ENCODE results near the gene NACC2. TPM values are rescaled to one million over a fixed set of nuclear protein-coding genes. Genes with fewer than 3 reads are reported as not detected.

Gene NACC2
- polyA plus RNA-seq, 4 donors = 4.9 to 10.1 (median 8.0) TPM

- Histone ChIP-seq H3K36me3 (ENCODE audit: control insufficient read depth in 3 of 3, insufficient read depth in 2 of 3, low read depth in 1 of 3, low read length in 3 of 3) (peaks cover 0 to 65% (median 4%) of the 10 kb centered on the region in 3 donors), H3K4me3 (ENCODE audit: low read depth in 1 of 3, low read length in 3 of 3) (no peak overlapping the region), H3K9me3 (ENCODE audit: control insufficient read depth in 2 of 2, insufficient read depth in 1 of 2, low read depth in 1 of 2, low read length in 1 of 2) (no peaks in the 10 kb centered on the region), H3K27ac (ENCODE audit: low read depth in 1 of 3, low read length in 2 of 3) (no peak overlapping the region), H3K27me3 (ENCODE audit: control insufficient read depth in 3 of 3, insufficient read depth in 3 of 3, low read length in 3 of 3) (peaks cover 0 to 6% (median 0%) of the 10 kb centered on the region in 3 donors), H3K4me1 (ENCODE audit: control insufficient read depth in 3 of 3, insufficient read depth in 2 of 3, low read depth in 1 of 3, low read length in 2 of 3) (peaks cover 3 to 14% (median 5%) of the 10 kb centered on the region in 3 donors)
- DNase-seq (no peak), FAIRE-seq (no peak)
- 82 to 89% (median 86%) methylated on average over 21 of the region's 21 CpGs for WGBS, 3 donors
These were observed 47.1 kb downstream of the NACC2 start for GRCh38 chr9:136047775-136048559.

DNA sequence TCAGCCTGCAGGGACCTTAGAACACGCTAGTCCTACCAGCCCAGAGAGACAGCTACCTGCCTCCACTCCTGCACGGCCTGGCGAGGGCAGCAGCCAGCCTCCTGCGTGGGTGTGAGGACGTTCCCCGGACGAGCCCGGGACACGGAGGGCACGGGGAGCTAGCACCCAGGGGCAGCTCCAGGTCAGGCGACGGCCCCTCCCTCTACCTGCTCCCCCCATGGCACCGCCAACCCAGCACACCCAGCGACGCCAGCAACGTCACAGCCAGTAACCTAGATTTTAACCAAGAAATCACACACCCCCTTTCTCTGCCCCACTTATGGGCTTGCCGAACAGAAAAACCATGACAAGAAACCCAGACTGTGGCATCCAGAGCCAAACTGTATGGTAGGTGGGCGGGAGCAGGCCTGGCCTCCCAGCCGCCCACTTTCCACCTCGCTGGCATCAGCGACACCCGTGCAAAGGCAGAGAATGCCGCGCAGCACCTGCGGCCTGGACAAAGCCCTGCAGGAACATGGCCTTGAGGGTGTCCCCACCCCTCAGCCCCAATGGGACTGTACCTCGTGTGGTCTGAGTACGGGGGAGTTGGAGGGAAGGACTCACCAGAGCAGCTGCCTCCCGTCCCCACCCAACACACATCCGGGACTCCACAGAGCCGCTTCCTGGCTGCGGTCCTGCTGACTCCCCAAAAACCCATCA, 47.9 kb downstream of the NACC2 start:
- no peak overlapping the region for H3K27ac ChIP-seq (ENCODE audit: low read depth in 1 of 3, low read length in 2 of 3)
- H3K4me1 ChIP-seq (ENCODE audit: control insufficient read depth in 3 of 3, insufficient read depth in 2 of 3, low read depth in 1 of 3, low read length in 2 of 3) = peaks cover 0 to 6% (median under 1%) of the 10 kb centered on the region in 3 donors
- peaks cover 0 to 65% (median 4%) of the 10 kb centered on the region in 3 donors for H3K36me3 ChIP-seq (ENCODE audit: control insufficient read depth in 3 of 3, insufficient read depth in 2 of 3, low read depth in 1 of 3, low read length in 3 of 3)
- peaks cover 0 to 6% (median 0%) of the 10 kb centered on the region in 3 donors for H3K27me3 ChIP-seq (ENCODE audit: control insufficient read depth in 3 of 3, insufficient read depth in 3 of 3, low read length in 3 of 3)
- FAIRE-seq (no peak), DNase-seq (no peak)
- 89 to 91% (median 90%) methylated on average over 31 of the region's 31 CpGs for WGBS, 3 donors
- no peak overlapping the region for H3K4me3 ChIP-seq (ENCODE audit: low read depth in 1 of 3, low read length in 3 of 3)
- no peaks in the 10 kb centered on the region for H3K9me3 ChIP-seq (ENCODE audit: control insufficient read depth in 2 of 2, insufficient read depth in 1 of 2, low read depth in 1 of 2, low read length in 1 of 2)

DNA sequence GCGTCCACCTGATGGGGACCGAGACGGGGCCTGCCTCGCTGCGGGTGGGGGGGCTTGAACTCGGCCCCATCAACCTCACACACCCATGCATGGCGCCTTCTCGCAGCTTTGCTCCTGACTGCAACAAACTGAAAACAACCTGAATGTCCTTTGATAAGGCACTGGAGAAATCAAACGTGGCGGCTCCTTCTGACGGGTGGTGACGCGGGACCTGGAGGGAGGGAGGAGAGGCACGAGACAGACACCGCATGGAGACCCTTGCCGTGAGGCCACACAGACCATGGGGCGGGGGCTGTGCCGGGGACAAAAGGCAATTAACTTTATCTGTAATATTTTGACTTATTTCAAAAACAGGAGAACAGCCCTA, 48.6 kb downstream of the NACC2 start:
- H3K27ac ChIP-seq (ENCODE audit: low read depth in 1 of 3, low read length in 2 of 3) = no peak overlapping the region
- peaks cover 0 to 5% (median 0%) of the 10 kb centered on the region in 3 donors for H3K4me1 ChIP-seq (ENCODE audit: control insufficient read depth in 3 of 3, insufficient read depth in 2 of 3, low read depth in 1 of 3, low read length in 2 of 3)
- FAIRE-seq (no peak), DNase-seq (no peak)
- no peak overlapping the region for H3K4me3 ChIP-seq (ENCODE audit: low read depth in 1 of 3, low read length in 3 of 3)
- H3K27me3 ChIP-seq (ENCODE audit: control insufficient read depth in 3 of 3, insufficient read depth in 3 of 3, low read length in 3 of 3) = peaks cover 0 to 6% (median 0%) of the 10 kb centered on the region in 3 donors
- WGBS, 3 donors = 79 to 88% (median 83%) methylated on average over 17 to 18 of the region's 18 CpGs
- peaks cover 0 to 65% (median 4%) of the 10 kb centered on the region in 3 donors for H3K36me3 ChIP-seq (ENCODE audit: control insufficient read depth in 3 of 3, insufficient read depth in 2 of 3, low read depth in 1 of 3, low read length in 3 of 3)
- no peaks in the 10 kb centered on the region for H3K9me3 ChIP-seq (ENCODE audit: control insufficient read depth in 2 of 2, insufficient read depth in 1 of 2, low read depth in 1 of 2, low read length in 1 of 2)

- Histone ChIP-seq H3K27me3 (ENCODE audit: control insufficient read depth in 3 of 3, insufficient read depth in 3 of 3, low read length in 3 of 3) (peaks cover 0 to 4% (median 0%) of the 10 kb centered on the region in 3 donors), H3K4me3 (ENCODE audit: low read depth in 1 of 3, low read length in 3 of 3) (no peak overlapping the region), H3K36me3 (ENCODE audit: control insufficient read depth in 3 of 3, insufficient read depth in 2 of 3, low read depth in 1 of 3, low read length in 3 of 3) (peaks cover 0 to 65% (median 4%) of the 10 kb centered on the region in 3 donors), H3K27ac (ENCODE audit: low read depth in 1 of 3, low read length in 2 of 3) (no peak overlapping the region), H3K9me3 (ENCODE audit: control insufficient read depth in 2 of 2, insufficient read depth in 1 of 2, low read depth in 1 of 2, low read length in 1 of 2) (no peaks in the 10 kb centered on the region), H3K4me1 (ENCODE audit: control insufficient read depth in 3 of 3, insufficient read depth in 2 of 3, low read depth in 1 of 3, low read length in 2 of 3) (peaks cover 0 to 4% (median 0%) of the 10 kb centered on the region in 3 donors)
- 84 to 88% (median 85%) methylated on average over 40 to 44 of the region's 44 CpGs for WGBS, 3 donors
- FAIRE-seq = no peak
- no peak for DNase-seq
These were observed 49.2 kb downstream of the NACC2 start for GRCh38 chr9:136045595-136046553.

- DNase-seq (no peak), FAIRE-seq (no peak)
- Histone ChIP-seq H3K4me3 (ENCODE audit: low read depth in 1 of 3, low read length in 3 of 3) (no peak overlapping the region), H3K4me1 (ENCODE audit: control insufficient read depth in 3 of 3, insufficient read depth in 2 of 3, low read depth in 1 of 3, low read length in 2 of 3) (no peaks in the 10 kb centered on the region), H3K36me3 (ENCODE audit: control insufficient read depth in 3 of 3, insufficient read depth in 2 of 3, low read depth in 1 of 3, low read length in 3 of 3) (peaks cover 0 to 66% (median 4%) of the 10 kb centered on the region in 3 donors), H3K27me3 (ENCODE audit: control insufficient read depth in 3 of 3, insufficient read depth in 3 of 3, low read length in 3 of 3) (no peaks in the 10 kb centered on the region), H3K9me3 (ENCODE audit: control insufficient read depth in 2 of 2, insufficient read depth in 1 of 2, low read depth in 1 of 2, low read length in 1 of 2) (no peaks in the 10 kb centered on the region), H3K27ac (ENCODE audit: low read depth in 1 of 3, low read length in 2 of 3) (no peak overlapping the region)
- 81 to 82% (median 81%) methylated on average over 15 to 16 of the region's 16 CpGs for WGBS, 3 donors
These were observed 50.0 kb downstream of the NACC2 start for GRCh38 chr9:136044971-136045594.

GRCh38 chr9:136044207-136044970, 50.7 kb downstream of the NACC2 start:
- 93 to 96% (median 93%) methylated on average over 25 of the region's 25 CpGs for WGBS, 3 donors
- Histone ChIP-seq H3K36me3 (ENCODE audit: control insufficient read depth in 3 of 3, insufficient read depth in 2 of 3, low read depth in 1 of 3, low read length in 3 of 3) (peaks cover 0 to 61% (median 4%) of the 10 kb centered on the region in 3 donors), H3K4me1 (ENCODE audit: control insufficient read depth in 3 of 3, insufficient read depth in 2 of 3, low read depth in 1 of 3, low read length in 2 of 3) (no peaks in the 10 kb centered on the region)

DNA sequence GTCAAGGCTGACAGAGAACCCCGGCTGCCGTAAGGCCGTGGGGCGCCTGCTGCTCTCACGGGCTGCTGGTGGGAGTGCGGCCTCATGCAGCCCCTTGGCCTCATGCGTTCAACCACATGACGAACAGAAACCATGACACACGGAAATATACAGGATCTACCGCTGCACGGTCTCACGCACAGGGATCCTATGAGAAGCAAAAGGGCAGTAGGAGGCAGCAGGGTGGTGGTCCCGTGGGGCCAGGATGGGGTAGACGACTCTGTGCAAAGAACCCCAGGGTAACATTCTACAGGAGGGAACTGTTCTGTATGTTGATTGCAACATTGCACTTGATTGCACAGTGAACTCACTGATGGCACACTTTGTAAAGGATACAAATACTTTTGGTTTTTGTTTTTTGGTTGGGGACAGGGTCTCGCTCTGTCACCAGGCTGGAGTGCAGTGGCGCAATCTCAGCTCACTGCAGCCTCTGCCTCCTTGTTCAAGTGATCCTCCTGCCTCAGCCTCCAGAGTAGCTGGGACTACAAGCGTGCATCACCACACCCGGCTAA, 51.6 kb downstream of the NACC2 start:
- no peaks in the 10 kb centered on the region for H3K27me3 ChIP-seq (ENCODE audit: control insufficient read depth in 3 of 3, insufficient read depth in 3 of 3, low read length in 3 of 3)
- DNase-seq (no peak), FAIRE-seq (no peak)
- no peak overlapping the region for H3K27ac ChIP-seq (ENCODE audit: low read depth in 1 of 3, low read length in 2 of 3)
- peaks cover 0 to 7% of the 10 kb centered on the region in 2 donors for H3K9me3 ChIP-seq (ENCODE audit: control insufficient read depth in 2 of 2, insufficient read depth in 1 of 2, low read depth in 1 of 2, low read length in 1 of 2)
- no peak overlapping the region for H3K4me3 ChIP-seq (ENCODE audit: low read depth in 1 of 3, low read length in 3 of 3)
- WGBS, 3 donors = 89 to 94% (median 89%) methylated on average over 18 of the region's 18 CpGs
- no peaks in the 10 kb centered on the region for H3K4me1 ChIP-seq (ENCODE audit: control insufficient read depth in 3 of 3, insufficient read depth in 2 of 3, low read depth in 1 of 3, low read length in 2 of 3)
- H3K36me3 ChIP-seq (ENCODE audit: control insufficient read depth in 3 of 3, insufficient read depth in 2 of 3, low read depth in 1 of 3, low read length in 3 of 3) = peaks cover 0 to 54% (median 4%) of the 10 kb centered on the region in 3 donors

More at GRCh38 chr9:136044207-136044970, 50.7 kb downstream of the NACC2 start:
- Histone ChIP-seq H3K9me3 (ENCODE audit: control insufficient read depth in 2 of 2, insufficient read depth in 1 of 2, low read depth in 1 of 2, low read length in 1 of 2) (peaks cover 0 to 5% of the 10 kb centered on the region in 2 donors), H3K27ac (ENCODE audit: low read depth in 1 of 3, low read length in 2 of 3) (no peak overlapping the region), H3K27me3 (ENCODE audit: control insufficient read depth in 3 of 3, insufficient read depth in 3 of 3, low read length in 3 of 3) (no peaks in the 10 kb centered on the region), H3K4me3 (ENCODE audit: low read depth in 1 of 3, low read length in 3 of 3) (no peak overlapping the region)
- DNase-seq (no peak), FAIRE-seq (no peak)
